ENCODE data around the gene PLD6.

PLD6 gene

DNA sequence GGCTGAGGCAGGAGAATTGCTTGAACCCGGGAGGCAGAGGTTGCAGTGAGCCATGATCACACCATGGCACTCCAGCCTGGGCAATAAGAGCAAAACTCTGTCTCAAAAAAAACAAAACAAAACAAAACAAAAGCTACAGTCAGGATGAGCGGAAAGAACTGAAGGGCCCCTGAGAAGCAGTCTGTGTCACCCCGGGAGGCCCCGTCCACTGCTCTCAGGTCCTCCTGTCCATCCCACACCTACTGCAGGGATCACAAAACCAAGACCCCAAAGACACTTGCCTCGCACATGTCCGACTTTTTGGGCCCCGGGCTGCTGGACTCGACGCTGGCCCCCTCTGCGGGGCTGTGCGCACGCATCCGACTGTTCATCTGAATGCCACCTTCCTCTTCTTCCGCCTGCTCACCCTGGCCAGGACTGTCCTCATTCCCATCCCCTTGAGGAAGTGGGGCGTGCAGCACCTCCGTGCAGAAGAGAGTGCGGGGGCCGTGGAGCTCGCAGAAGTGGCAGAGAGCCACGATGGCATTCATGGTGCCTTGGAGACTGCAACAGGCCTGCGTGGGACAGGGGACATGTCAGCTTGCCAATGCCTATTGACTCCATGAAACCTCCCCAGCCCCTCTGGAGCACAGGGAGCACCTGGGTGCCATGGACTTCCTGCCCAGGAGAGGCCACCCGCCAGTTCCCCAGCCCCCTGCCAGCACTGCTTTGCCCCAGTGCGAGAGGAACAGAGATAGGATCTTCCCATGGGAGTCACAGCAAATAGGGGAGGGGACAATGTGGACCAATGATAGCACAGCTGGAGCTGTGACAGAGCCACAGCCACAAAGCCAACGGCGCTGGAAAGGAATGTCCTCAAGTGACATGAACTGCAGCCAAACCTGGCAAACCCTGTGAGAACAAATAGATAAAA, 21.7 kb upstream of the PLD6 start:
- peak overlapping the region; percentile 2 for H3K27ac ChIP-seq (ENCODE audit: low read depth, low read length)
- H3K9me3 ChIP-seq (ENCODE audit: control insufficient read depth in 5 of 5, low read length in 5 of 5): no peaks in the 10 kb centered on the region
- H3K27me3 ChIP-seq (ENCODE audit: control insufficient read depth in 5 of 5, insufficient read depth in 4 of 5, low read length in 5 of 5): no peaks in the 10 kb centered on the region
- H3K36me3 ChIP-seq (ENCODE audit: control insufficient read depth in 5 of 5, insufficient read depth in 5 of 5, low read length in 5 of 5): peaks cover 0 to 100% (median 96%) of the 10 kb centered on the region in 5 donors
- H3K9ac ChIP-seq (ENCODE audit: low read length in 5 of 5): no peak overlapping the region
- H3K4me1 ChIP-seq (ENCODE audit: control insufficient read depth in 5 of 5, insufficient read depth in 5 of 5, low read length in 5 of 5): peaks cover 0 to 21% (median 13%) of the 10 kb centered on the region in 5 donors
- peak overlapping the region in 1 of 5 donors; percentile 12 for H3K4me3 ChIP-seq (ENCODE audit: low read depth in 1 of 5, low read length in 5 of 5)

DNA sequence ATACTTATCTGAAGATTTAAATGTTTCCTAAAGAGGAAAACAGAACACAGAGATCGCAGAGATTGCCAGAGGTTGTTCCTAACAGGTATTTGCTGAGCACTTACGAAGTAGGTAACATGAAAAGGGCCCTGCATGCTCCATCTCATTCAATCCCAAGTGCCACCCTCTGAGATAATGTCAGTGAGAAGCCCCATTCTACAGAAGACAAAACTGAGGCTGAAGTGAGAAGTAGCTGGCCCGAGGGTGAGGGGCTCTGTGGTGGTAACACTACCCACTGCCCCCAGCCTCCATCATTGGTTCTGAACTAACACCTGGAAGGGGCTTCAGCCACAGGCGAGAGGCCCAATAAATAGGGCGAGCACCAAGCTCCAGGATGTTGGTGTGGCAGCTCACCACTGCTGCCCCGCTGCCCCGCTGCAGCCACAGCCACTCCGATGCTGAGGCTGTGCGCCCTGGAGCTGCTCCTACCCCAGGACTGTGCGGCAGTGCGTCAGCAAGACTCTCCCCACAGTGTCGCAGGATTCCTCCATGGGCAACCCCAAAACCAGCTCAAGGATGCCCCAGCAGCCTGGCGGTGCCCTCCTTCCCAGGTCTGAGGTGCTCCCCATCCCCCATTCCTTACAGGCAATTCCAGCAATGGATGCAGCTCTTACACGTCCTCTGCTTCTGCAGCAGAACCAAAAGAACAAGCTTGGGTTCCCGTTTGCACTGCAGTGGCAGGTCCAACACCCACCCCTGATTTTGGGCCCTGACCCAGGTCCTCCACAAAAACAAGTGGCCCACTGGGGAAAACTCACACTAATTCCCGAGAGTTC, 20.5 kb upstream of the PLD6 start:
- Histone ChIP-seq H3K36me3 (ENCODE audit: control insufficient read depth in 5 of 5, insufficient read depth in 5 of 5, low read length in 5 of 5) (peaks cover 0 to 100% (median 96%) of the 10 kb centered on the region in 5 donors), H3K4me3 (ENCODE audit: low read depth in 1 of 5, low read length in 5 of 5) (no peak overlapping the region), H3K27ac (ENCODE audit: low read depth, low read length) (no peak overlapping the region), H3K9me3 (ENCODE audit: control insufficient read depth in 5 of 5, low read length in 5 of 5) (no peaks in the 10 kb centered on the region), H3K9ac (ENCODE audit: low read length in 5 of 5) (no peak overlapping the region), H3K4me1 (ENCODE audit: control insufficient read depth in 5 of 5, insufficient read depth in 5 of 5, low read length in 5 of 5) (peaks cover 0 to 17% (median 13%) of the 10 kb centered on the region in 5 donors), H3K27me3 (ENCODE audit: control insufficient read depth in 5 of 5, insufficient read depth in 4 of 5, low read length in 5 of 5) (no peaks in the 10 kb centered on the region)

DNA sequence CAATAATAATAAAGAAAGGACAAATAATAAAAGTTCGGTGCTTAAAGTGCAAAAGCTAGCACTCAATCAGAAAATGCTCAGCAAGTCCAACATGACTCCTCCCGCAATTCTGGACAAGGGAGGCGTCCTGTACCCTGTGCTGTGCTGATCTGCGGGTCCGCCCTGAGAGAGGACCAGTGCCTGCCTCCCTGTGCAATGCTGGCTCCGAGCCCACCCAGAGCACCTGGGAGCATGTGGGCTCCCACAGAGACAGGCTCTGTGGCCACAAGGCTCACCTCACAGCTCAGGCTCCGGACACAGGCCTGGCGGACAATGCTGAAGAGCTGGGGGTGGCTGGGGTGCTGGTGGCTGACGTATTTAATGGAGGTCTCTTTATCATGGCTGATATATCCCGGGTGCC, 19.8 kb upstream of the PLD6 start:
- Histone ChIP-seq H3K4me1 (ENCODE audit: control insufficient read depth in 5 of 5, insufficient read depth in 5 of 5, low read length in 5 of 5) (peaks cover 0 to 17% (median 13%) of the 10 kb centered on the region in 5 donors), H3K4me3 (ENCODE audit: low read depth in 1 of 5, low read length in 5 of 5) (no peak overlapping the region), H3K36me3 (ENCODE audit: control insufficient read depth in 5 of 5, insufficient read depth in 5 of 5, low read length in 5 of 5) (peaks cover 0 to 100% (median 97%) of the 10 kb centered on the region in 5 donors), H3K9me3 (ENCODE audit: control insufficient read depth in 5 of 5, low read length in 5 of 5) (no peaks in the 10 kb centered on the region), H3K27ac (ENCODE audit: low read depth, low read length) (no peak overlapping the region), H3K27me3 (ENCODE audit: control insufficient read depth in 5 of 5, insufficient read depth in 4 of 5, low read length in 5 of 5) (no peaks in the 10 kb centered on the region), H3K9ac (ENCODE audit: low read length in 5 of 5) (no peak overlapping the region)

DNA sequence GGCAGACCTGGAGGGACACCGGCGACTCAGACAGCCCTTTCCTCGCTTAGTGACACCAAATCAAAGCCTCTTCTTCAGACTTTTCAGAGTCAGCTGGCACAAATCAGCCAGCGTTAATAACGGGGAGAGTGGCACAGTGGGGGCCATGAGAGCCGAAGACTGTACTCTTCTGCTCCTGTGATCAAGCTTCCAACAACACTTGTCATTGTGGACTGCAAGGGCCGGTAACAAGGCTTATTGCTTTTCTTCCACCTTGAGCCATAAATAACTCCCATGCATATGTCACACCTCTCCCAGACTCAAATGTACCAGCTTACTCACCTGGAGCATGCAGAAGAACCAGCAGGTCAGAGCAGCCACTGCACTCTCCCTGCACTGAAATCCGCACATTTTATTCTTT, 18.0 kb upstream of the PLD6 start:
- Histone ChIP-seq H3K27ac (ENCODE audit: low read depth, low read length) (no peak overlapping the region), H3K9ac (ENCODE audit: low read length in 5 of 5) (no peak overlapping the region), H3K36me3 (ENCODE audit: control insufficient read depth in 5 of 5, insufficient read depth in 5 of 5, low read length in 5 of 5) (peaks cover 0 to 100% (median 95%) of the 10 kb centered on the region in 5 donors), H3K4me1 (ENCODE audit: control insufficient read depth in 5 of 5, insufficient read depth in 5 of 5, low read length in 5 of 5) (peaks cover 0 to 16% (median 13%) of the 10 kb centered on the region in 5 donors), H3K9me3 (ENCODE audit: control insufficient read depth in 5 of 5, low read length in 5 of 5) (no peaks in the 10 kb centered on the region), H3K4me3 (ENCODE audit: low read depth in 1 of 5, low read length in 5 of 5) (no peak overlapping the region), H3K27me3 (ENCODE audit: control insufficient read depth in 5 of 5, insufficient read depth in 4 of 5, low read length in 5 of 5) (no peaks in the 10 kb centered on the region)

DNA sequence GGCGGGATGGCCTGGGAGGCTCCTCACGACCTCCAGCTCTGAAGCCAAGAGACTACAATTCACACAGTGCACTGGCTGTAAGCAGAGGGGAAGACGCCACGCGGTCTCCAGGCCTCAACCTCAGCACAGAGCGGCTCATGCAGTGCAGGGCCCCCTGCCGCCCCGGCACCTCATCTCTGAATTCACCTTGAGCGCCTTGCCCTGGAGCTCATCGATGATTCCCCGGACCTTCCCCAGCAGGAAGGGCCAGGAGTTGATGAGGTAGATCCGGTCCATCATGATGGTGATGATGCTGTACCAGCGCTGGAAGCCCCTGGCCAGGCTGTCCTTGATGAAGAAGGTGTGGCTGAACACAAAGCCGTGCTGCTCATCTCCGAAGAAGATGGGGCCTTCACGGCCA, 17.6 kb upstream of the PLD6 start:
- Histone ChIP-seq H3K4me1 (ENCODE audit: control insufficient read depth in 5 of 5, insufficient read depth in 5 of 5, low read length in 5 of 5) (peaks cover 0 to 12% (median 9%) of the 10 kb centered on the region in 5 donors), H3K36me3 (ENCODE audit: control insufficient read depth in 5 of 5, insufficient read depth in 5 of 5, low read length in 5 of 5) (peaks cover 0 to 100% (median 95%) of the 10 kb centered on the region in 5 donors), H3K27ac (ENCODE audit: low read depth, low read length) (no peak overlapping the region), H3K9me3 (ENCODE audit: control insufficient read depth in 5 of 5, low read length in 5 of 5) (no peaks in the 10 kb centered on the region), H3K27me3 (ENCODE audit: control insufficient read depth in 5 of 5, insufficient read depth in 4 of 5, low read length in 5 of 5) (no peaks in the 10 kb centered on the region), H3K9ac (ENCODE audit: low read length in 5 of 5) (no peak overlapping the region), H3K4me3 (ENCODE audit: low read depth in 1 of 5, low read length in 5 of 5) (no peak overlapping the region)

DNA sequence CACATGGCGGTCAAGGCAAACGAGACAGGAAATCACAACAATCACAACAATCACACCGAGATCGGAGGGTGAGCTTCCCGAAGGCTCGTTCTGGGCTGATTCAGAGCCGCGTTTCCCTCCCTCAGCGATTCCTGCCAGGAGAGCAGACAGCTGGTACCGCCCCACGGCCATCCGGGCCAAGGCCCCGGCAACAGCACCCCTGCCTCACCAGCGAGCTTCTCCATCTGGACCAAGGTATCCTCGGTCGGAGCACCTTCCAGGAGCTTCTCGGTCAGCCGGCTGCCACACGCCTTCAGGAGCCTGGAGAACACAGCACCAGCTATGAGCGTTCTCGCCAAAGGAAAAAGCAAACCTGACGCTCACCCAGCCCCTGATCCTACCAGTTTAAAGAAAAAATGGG, 15.2 kb upstream of the PLD6 start:
- Histone ChIP-seq H3K9me3 (ENCODE audit: control insufficient read depth in 5 of 5, low read length in 5 of 5) (no peaks in the 10 kb centered on the region), H3K4me3 (ENCODE audit: low read depth in 1 of 5, low read length in 5 of 5) (no peak overlapping the region), H3K27ac (ENCODE audit: low read depth, low read length) (no peak overlapping the region), H3K27me3 (ENCODE audit: control insufficient read depth in 5 of 5, insufficient read depth in 4 of 5, low read length in 5 of 5) (no peaks in the 10 kb centered on the region), H3K9ac (ENCODE audit: low read length in 5 of 5) (no peak overlapping the region), H3K4me1 (ENCODE audit: control insufficient read depth in 5 of 5, insufficient read depth in 5 of 5, low read length in 5 of 5) (no peaks in the 10 kb centered on the region), H3K36me3 (ENCODE audit: control insufficient read depth in 5 of 5, insufficient read depth in 5 of 5, low read length in 5 of 5) (peaks cover 4 to 100% (median 95%) of the 10 kb centered on the region in 5 donors)

DNA sequence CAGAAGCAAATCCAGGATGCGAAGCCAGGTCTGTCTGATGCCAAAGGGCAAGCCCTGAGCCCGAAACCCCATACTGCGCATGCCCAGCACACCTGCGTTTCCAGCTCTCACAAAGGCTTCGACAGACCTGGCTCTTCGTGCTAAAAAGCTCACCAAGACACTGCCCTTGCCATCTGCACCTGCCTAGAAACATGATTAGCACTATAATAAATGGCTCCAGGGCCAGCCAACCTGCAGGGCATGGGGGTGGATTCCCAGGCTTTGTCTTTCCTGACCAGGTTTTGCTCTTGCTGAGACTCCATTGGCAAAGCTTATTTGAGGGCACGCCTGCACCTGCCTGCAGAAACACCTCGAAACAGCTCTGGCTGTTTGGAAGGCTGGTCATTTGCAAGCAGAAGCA, 14.4 kb upstream of the PLD6 start:
- H3K9me3 ChIP-seq (ENCODE audit: control insufficient read depth in 5 of 5, low read length in 5 of 5): no peaks in the 10 kb centered on the region
- H3K4me3 ChIP-seq (ENCODE audit: low read depth in 1 of 5, low read length in 5 of 5): no peak overlapping the region
- no peaks in the 10 kb centered on the region for H3K4me1 ChIP-seq (ENCODE audit: control insufficient read depth in 5 of 5, insufficient read depth in 5 of 5, low read length in 5 of 5)
- H3K36me3 ChIP-seq (ENCODE audit: control insufficient read depth in 5 of 5, insufficient read depth in 5 of 5, low read length in 5 of 5): peaks cover 4 to 100% (median 95%) of the 10 kb centered on the region in 5 donors
- no peaks in the 10 kb centered on the region for H3K27me3 ChIP-seq (ENCODE audit: control insufficient read depth in 5 of 5, insufficient read depth in 4 of 5, low read length in 5 of 5)
- no peak overlapping the region for H3K27ac ChIP-seq (ENCODE audit: low read depth, low read length)
- H3K9ac ChIP-seq (ENCODE audit: low read length in 5 of 5): no peak overlapping the region

DNA sequence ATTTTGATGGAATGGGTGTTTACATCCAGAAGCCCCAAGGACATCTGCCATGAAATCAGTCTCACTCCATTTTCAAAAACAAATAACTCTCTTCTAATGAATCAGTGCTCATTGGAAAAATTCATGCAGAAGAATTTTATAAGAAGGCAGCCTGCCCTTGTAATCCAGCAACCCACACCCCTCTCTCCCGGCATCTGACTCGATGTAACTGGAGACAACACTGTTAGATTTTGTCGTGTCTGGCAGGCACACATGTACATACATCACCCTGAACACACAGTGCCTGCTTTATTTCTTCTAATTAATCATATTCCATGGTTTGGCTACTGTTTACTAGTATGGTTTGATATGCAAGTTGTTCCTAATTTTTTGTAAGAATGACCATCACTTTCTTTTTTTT, 11.9 kb upstream of the PLD6 start:
- Histone ChIP-seq H3K4me3 (ENCODE audit: low read depth in 1 of 5, low read length in 5 of 5) (no peak overlapping the region), H3K9ac (ENCODE audit: low read length in 5 of 5) (no peak overlapping the region), H3K4me1 (ENCODE audit: control insufficient read depth in 5 of 5, insufficient read depth in 5 of 5, low read length in 5 of 5) (peaks cover 0 to 14% (median 8%) of the 10 kb centered on the region in 5 donors), H3K27me3 (ENCODE audit: control insufficient read depth in 5 of 5, insufficient read depth in 4 of 5, low read length in 5 of 5) (no peaks in the 10 kb centered on the region), H3K36me3 (ENCODE audit: control insufficient read depth in 5 of 5, insufficient read depth in 5 of 5, low read length in 5 of 5) (peaks cover 4 to 97% (median 91%) of the 10 kb centered on the region in 5 donors), H3K27ac (ENCODE audit: low read depth, low read length) (no peak overlapping the region), H3K9me3 (ENCODE audit: control insufficient read depth in 5 of 5, low read length in 5 of 5) (no peaks in the 10 kb centered on the region)

DNA sequence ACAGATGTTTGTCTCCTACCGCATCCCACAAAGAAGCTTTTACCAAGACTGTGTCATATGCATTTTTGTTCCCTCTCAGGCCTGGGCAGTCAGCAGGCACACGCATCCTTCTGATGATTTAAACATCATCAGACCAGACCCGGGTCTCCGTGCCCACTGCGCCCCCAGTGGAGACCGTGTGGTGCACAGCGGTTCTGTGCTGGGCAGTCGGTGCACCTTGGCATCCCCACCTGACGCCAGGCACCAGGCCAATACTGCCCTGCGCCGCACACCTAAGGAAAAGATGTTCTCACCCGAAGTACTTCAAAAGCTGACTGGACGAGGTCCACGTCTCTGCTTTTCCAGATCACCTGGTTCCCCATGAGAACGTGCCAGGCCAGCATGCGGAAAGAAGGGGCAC, 10.6 kb upstream of the PLD6 start:
- Histone ChIP-seq H3K27ac (ENCODE audit: low read depth, low read length) (no peak overlapping the region), H3K4me3 (ENCODE audit: low read depth in 1 of 5, low read length in 5 of 5) (no peak overlapping the region), H3K9me3 (ENCODE audit: control insufficient read depth in 5 of 5, low read length in 5 of 5) (no peaks in the 10 kb centered on the region), H3K27me3 (ENCODE audit: control insufficient read depth in 5 of 5, insufficient read depth in 4 of 5, low read length in 5 of 5) (no peaks in the 10 kb centered on the region), H3K36me3 (ENCODE audit: control insufficient read depth in 5 of 5, insufficient read depth in 5 of 5, low read length in 5 of 5) (peaks cover 4 to 93% (median 84%) of the 10 kb centered on the region in 5 donors), H3K4me1 (ENCODE audit: control insufficient read depth in 5 of 5, insufficient read depth in 5 of 5, low read length in 5 of 5) (peaks cover 0 to 14% (median 8%) of the 10 kb centered on the region in 5 donors), H3K9ac (ENCODE audit: low read length in 5 of 5) (no peak overlapping the region)

DNA sequence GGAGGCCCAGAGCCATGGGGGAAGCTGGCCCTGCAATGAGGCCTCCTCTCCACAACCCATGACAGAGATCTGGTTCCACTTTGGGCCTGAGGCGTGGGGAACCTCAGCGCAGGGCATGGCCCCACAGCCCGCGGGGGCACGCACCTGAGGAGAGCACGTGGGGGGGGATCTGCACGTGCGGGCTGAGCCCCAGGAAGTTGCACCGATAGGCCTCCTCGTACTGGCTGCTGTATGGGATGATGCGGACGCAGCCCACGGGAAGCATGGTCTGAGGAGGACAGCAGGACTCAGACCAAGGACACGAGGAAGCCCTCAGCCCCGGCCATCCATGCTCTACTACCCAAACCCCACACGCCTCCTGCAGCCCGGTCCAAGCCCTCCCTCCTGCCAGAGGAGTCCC, 10.1 kb upstream of the PLD6 start:
- H3K36me3 ChIP-seq (ENCODE audit: control insufficient read depth in 5 of 5, insufficient read depth in 5 of 5, low read length in 5 of 5): peaks cover 4 to 92% (median 82%) of the 10 kb centered on the region in 5 donors
- no peak overlapping the region for H3K27ac ChIP-seq (ENCODE audit: low read depth, low read length)

More for the DNA sequence above, 10.1 kb upstream of the PLD6 start:
- no peak overlapping the region for H3K9ac ChIP-seq (ENCODE audit: low read length in 5 of 5)
- H3K27me3 ChIP-seq (ENCODE audit: control insufficient read depth in 5 of 5, insufficient read depth in 4 of 5, low read length in 5 of 5): no peaks in the 10 kb centered on the region
- H3K9me3 ChIP-seq (ENCODE audit: control insufficient read depth in 5 of 5, low read length in 5 of 5): no peaks in the 10 kb centered on the region
- H3K4me1 ChIP-seq (ENCODE audit: control insufficient read depth in 5 of 5, insufficient read depth in 5 of 5, low read length in 5 of 5): peaks cover 0 to 14% (median 8%) of the 10 kb centered on the region in 5 donors
- H3K4me3 ChIP-seq (ENCODE audit: low read depth in 1 of 5, low read length in 5 of 5): no peak overlapping the region
